CD4-positive, alpha-beta T cell treated with Interleukin-2 at 100 ng/mL for 4 hours (primary cell): ENCODE data around the gene TMEM164.

Experiments used
- DNase-seq: peaks from one replicate; pipeline ENCODE4 v3.0.0-alpha.2; 2020; ENCODE audit warnings: low spot score

The TMEM164 gene

GRCh38 chrX:110003167-110004156, 548 bp downstream of the TMEM164 start:
- no peak for DNase-seq

- DNase-seq = no peak
These were observed 1.3 kb downstream of the TMEM164 start for GRCh38 chrX:110004215-110004614.

- no peak for DNase-seq
These were observed 1.9 kb downstream of the TMEM164 start for GRCh38 chrX:110004731-110005369.

- DNase-seq = no peak
These were observed 3.2 kb downstream of the TMEM164 start for GRCh38 chrX:110006161-110006560.

- no peak for DNase-seq
These were observed 4.0 kb downstream of the TMEM164 start for GRCh38 chrX:110006821-110007375.

GRCh38 chrX:110008011-110008635, 5.2 kb downstream of the TMEM164 start:
- no peak for DNase-seq

GRCh38 chrX:110012818-110013485, 10.0 kb downstream of the TMEM164 start:
- DNase-seq = no peak

GRCh38 chrX:110013968-110014367, 11.1 kb downstream of the TMEM164 start:
- DNase-seq = no peak

GRCh38 chrX:110015032-110015431, 12.1 kb downstream of the TMEM164 start:
- no peak for DNase-seq

- no peak for DNase-seq
These were observed 13.0 kb downstream of the TMEM164 start for GRCh38 chrX:110015915-110016314.

- no peak for DNase-seq
These were observed 17.6 kb downstream of the TMEM164 start for GRCh38 chrX:110020536-110020935.

GRCh38 chrX:110021258-110022022, 18.5 kb downstream of the TMEM164 start:
- DNase-seq = no peak

- DNase-seq = no peak
These were observed 19.9 kb downstream of the TMEM164 start for GRCh38 chrX:110022599-110023448.

- DNase-seq = no peak
These were observed 22.5 kb downstream of the TMEM164 start for GRCh38 chrX:110025395-110025794.

- no peak for DNase-seq
These were observed 23.4 kb downstream of the TMEM164 start for GRCh38 chrX:110026099-110026844.

GRCh38 chrX:110032534-110033147, 29.7 kb downstream of the TMEM164 start:
- DNase-seq = no peak

- DNase-seq = no peak
These were observed 31.1 kb downstream of the TMEM164 start for GRCh38 chrX:110034036-110034435.

GRCh38 chrX:110036162-110037033, 33.5 kb downstream of the TMEM164 start:
- DNase-seq = no peak
